Measurements from ENCODE around the gene FCSK.

Gene FCSK

DNA sequence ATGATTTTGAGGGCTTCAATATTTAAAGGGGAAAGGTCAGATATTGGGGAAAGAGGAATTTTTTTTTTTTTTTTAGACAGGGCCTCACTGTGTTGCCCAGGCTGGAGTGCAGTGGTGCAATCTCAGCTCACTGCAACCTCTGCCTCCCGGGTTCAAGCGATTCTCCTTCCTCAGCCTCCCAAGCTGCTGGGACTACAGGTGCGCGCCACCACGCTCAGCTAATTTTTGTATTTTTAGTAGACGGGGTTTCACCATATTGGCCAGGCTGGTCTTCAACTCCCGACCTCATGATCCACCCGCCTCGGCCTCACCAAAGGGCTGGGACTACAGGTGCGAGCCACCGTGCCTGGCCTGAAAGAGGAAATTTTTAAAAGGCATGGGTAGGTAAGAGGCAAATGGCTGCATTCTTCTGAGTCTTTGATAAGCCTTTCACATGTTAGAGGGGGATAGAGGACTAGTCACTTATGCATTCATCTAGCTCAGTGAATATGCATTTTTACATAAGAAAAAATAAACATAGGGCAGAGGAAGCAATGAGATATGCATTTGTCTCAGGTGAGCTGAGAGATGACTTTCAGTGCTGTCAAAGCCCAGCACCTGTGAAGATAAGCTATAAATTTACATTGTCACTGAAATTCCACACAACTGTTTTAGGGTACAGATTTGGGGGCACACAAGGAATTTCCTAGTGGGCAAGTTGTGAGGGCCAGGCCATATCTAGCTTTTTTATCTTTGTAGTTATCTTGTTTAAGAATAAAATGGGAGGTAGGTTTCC lies 1.1 kb upstream of the FCSK start:
- DNase-seq (ENCODE audit: low read depth in 1 of 2, low spot score in 1 of 2): no peak
- TF ChIP-seq JUND (IDR thresholded peaks at IDR 0.05; ENCODE audit: low read depth): no peak
- in situ Hi-C loops (cut with HindIII; ENCODE audit: low pct_unique_long_range_greater_than_20kb, low sequenced_read_pairs): no loop called here

DNA sequence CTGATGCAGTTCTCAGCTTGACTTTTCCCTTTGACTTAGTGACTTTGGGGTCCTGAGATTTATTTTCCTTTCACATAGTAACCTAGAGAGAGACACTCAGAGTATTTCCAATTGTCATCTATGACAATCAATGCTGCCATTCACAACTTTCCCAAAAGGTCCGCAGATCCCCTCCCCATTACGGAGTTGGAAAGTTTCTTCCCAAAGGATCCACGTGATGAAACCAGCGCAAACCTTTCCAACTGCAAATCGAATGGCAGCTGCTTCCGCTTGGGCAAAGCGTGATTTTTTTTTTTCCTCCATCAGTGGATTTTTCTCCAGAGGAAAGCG lies 538 bp upstream of the FCSK start:
- DNase-seq (ENCODE audit: low read depth in 1 of 2, low spot score in 1 of 2): no peak
- TF ChIP-seq JUND (IDR thresholded peaks at IDR 0.05; ENCODE audit: low read depth): no peak
- in situ Hi-C loops (cut with HindIII; ENCODE audit: low pct_unique_long_range_greater_than_20kb, low sequenced_read_pairs): no loop called here

DNA sequence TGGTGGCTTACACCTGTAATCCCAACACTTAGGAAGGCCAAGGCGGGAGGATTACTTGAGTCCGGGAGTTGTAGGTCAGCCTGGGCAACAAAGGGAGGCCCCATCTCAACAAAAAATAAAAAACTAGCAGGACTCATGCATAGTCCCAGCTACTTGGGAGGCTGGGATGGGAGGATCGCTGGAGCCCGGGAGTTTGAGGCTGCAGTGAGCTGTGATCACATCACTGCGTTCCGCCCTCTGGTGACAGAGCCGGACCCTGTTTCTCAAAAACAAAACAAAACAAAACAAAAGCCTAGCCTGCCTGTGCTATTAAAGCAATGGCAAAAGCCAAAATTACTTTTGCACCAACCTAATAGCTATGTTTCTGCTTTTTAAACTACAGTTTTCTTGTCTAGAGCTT lies 1.5 kb downstream of the FCSK start:
- no peak for DNase-seq (ENCODE audit: low read depth in 1 of 2, low spot score in 1 of 2)
- in situ Hi-C loops (cut with HindIII; ENCODE audit: low pct_unique_long_range_greater_than_20kb, low sequenced_read_pairs): no loop called here
- TF ChIP-seq JUND (IDR thresholded peaks at IDR 0.05; ENCODE audit: low read depth): no peak

DNA sequence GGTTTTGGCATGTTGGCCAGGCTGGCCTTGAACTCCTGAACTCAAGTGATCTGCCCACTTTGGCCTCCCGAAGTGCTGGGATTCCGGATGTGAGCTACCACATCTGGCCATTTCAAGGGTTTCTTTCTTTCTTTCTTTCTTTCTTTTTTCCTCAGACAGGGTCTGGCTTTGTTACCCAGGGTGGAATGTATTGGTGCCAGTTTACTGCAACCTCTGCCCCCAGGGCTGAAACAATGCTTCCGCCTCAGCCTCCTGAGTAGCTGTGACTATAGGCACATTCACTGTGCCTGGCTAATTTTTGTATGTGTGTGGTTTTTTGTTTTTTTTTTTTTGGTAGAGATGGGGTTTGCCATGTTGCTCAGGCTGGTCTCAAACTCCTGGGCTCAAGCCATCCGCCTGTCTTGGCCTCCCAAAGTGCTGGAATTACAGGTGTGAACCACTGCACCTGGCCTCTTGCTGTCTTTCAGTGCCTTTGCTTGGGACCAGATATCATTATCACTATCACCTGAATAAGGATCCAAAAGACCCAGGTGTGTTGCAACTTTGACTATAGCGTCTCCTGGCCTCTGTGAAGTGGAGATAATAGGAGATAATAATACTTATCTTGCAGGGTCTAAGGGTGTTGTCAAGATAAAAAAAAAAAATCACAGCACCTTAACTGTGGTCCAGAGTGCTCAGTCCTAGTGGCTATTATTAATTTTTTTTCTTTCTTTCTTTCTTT lies 3.2 kb downstream of the FCSK start:
- in situ Hi-C loops (cut with HindIII; ENCODE audit: low pct_unique_long_range_greater_than_20kb, low sequenced_read_pairs): no loop called here
- TF ChIP-seq JUND (IDR thresholded peaks at IDR 0.05; ENCODE audit: low read depth): no peak

DNA sequence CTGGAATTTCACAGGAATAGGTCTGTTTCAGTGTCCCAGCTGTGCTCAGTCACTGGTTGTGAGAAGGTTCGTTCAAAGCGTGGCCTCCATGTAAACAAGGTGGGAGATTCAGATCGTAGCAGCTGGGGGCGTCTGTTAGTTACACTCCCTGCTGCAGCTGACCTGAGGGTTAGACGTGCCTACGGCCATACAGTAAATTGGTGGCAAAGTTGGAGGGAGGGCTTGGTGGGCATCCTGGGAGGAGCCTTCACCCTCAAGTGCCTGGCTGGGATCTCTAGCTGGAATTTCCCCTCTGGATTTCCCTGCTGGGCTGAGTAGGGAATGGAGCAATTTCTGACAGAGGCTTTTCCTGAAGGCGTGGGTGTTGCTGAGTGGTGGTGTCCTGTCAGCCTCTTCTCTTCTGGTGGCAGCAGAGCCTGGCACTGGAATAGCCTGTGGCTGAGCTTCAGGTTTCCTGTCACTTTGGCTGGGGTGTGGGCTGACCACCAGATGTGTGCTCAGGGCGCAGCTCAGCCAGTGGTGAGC lies 6.4 kb downstream of the FCSK start:
- no peak for DNase-seq (ENCODE audit: low read depth in 1 of 2, low spot score in 1 of 2)
- no peak for TF ChIP-seq JUND (IDR thresholded peaks at IDR 0.05; ENCODE audit: low read depth)
- in situ Hi-C loops (cut with HindIII; ENCODE audit: low pct_unique_long_range_greater_than_20kb, low sequenced_read_pairs): no loop called here

More for the DNA sequence above, 3.2 kb downstream of the FCSK start:
- DNase-seq (ENCODE audit: low read depth in 1 of 2, low spot score in 1 of 2): no peak

DNA sequence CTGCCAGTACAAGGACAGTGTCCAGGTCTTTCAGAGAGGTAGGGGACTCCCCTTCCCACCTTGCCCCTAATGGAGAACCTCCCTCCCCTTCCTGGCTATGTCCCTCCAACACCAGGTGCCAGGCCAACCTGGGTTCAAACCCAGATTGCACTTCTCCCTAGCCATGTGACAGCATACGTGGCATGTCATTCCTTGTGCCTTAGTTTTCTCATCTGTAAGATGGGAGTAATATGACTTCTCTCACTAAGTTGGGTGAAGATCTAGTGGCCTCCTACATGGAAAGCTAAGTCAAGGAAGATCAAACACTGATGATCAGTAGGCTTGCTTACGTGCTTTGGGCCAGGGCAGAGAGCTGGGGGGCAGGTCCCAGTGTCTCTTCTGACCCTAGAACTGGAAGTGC lies 8.8 kb downstream of the FCSK start:
- no peak for DNase-seq (ENCODE audit: low read depth in 1 of 2, low spot score in 1 of 2)
- no peak for TF ChIP-seq JUND (IDR thresholded peaks at IDR 0.05; ENCODE audit: low read depth)
- in situ Hi-C loops (cut with HindIII; ENCODE audit: low pct_unique_long_range_greater_than_20kb, low sequenced_read_pairs): no loop called here

DNA sequence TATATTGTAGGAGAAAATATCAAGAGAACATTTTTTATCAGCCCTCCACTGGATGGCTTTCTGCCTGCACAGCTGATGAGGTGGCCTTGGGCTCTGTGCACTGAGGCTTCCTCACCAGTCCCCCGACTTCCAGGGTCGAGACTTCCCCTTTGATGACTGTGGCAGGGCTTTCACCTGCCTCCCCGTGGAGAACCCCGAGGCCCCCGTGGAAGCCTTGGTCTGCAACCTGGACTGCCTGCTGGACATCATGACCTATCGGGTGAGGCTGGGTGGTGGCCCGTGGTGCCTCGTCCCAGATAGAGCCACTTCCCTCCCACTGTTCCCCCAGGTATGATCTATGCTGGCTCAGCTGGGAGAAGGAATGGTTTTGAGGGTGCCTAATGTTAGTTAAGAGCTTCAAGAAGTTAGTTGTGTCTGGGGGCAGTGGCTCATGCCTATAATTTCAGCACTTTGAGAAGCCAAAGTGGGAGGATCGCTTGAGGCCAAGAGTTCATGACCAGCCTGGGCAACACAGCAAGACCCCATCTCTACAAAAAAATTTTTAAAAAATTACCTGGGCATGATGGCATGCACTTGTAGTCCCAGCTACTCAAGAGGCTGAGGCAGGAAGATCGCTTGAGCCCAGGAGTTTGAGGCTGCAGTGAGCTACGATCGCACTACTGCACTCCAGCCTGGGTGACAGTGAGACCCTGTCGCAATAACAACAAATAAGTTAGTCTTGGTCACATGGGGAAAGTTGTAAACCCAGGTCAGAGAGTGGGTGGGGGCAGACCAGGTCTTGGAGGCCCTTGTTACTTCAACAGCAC lies 11.8 kb downstream of the FCSK start:
- no peak for TF ChIP-seq JUND (IDR thresholded peaks at IDR 0.05; ENCODE audit: low read depth)
- DNase-seq (ENCODE audit: low read depth in 1 of 2, low spot score in 1 of 2): no peak
- in situ Hi-C loops (cut with HindIII; ENCODE audit: low pct_unique_long_range_greater_than_20kb, low sequenced_read_pairs): no loop called here

DNA sequence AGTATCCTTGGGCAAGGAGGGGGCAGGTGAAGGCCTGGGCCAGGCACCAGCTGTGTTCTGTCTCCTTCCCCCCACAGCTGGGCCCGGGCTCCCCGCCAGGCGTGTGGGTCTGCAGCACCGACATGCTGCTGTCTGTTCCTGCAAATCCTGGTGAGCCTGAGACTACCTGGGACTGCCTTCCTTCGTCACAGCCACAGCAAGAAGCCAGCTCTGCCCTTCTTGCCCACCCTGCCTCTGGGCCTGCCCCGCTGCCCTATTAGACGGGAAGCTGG lies 12.3 kb downstream of the FCSK start:
- no peak for TF ChIP-seq JUND (IDR thresholded peaks at IDR 0.05; ENCODE audit: low read depth)
- no peak for DNase-seq (ENCODE audit: low read depth in 1 of 2, low spot score in 1 of 2)
- in situ Hi-C loops (cut with HindIII; ENCODE audit: low pct_unique_long_range_greater_than_20kb, low sequenced_read_pairs): no loop called here

DNA sequence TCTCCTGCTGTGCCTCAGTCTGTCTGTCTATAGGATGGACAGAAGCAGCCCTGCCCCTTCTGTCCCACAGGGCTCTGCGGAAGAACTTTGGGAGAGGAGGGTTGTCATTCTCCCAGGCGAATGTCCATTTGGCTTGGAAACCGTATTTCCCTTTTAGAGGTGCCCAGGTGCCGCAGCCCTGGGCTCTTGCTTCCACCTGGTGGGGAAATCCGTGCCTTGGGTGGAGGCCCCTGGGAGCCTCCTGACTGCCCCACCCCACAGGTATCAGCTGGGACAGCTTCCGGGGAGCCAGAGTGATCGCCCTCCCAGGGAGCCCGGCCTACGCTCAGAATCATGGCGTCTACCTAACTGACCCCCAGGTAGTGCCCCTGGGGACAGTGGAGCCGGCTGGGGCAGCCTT lies 12.7 kb downstream of the FCSK start:
- no peak for TF ChIP-seq JUND (IDR thresholded peaks at IDR 0.05; ENCODE audit: low read depth)
- in situ Hi-C loops (cut with HindIII; ENCODE audit: low pct_unique_long_range_greater_than_20kb, low sequenced_read_pairs): no loop called here
- no peak for DNase-seq (ENCODE audit: low read depth in 1 of 2, low spot score in 1 of 2)

DNA sequence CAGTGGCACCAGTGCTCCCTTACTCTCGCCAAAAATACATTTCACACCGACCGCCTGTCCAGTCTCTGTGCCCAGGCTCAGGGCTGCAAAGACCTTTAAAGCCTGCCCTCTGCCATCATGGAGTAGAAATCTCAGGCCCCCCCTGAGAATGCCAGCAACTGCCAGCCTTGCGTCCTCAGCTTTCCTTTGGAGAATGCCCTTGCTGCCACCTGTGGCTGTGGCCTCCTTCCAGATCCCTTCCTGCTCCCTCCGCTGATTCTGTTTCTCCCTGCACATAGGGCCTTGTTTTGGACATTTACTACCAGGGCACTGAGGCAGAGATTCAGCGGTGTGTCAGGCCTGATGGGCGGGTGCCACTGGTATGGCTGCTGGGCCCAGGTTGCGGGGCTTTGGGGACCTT lies 13.2 kb downstream of the FCSK start:
- in situ Hi-C loops (cut with HindIII; ENCODE audit: low pct_unique_long_range_greater_than_20kb, low sequenced_read_pairs): no loop called here
- no peak for TF ChIP-seq JUND (IDR thresholded peaks at IDR 0.05; ENCODE audit: low read depth)
- DNase-seq (ENCODE audit: low read depth in 1 of 2, low spot score in 1 of 2): no peak

DNA sequence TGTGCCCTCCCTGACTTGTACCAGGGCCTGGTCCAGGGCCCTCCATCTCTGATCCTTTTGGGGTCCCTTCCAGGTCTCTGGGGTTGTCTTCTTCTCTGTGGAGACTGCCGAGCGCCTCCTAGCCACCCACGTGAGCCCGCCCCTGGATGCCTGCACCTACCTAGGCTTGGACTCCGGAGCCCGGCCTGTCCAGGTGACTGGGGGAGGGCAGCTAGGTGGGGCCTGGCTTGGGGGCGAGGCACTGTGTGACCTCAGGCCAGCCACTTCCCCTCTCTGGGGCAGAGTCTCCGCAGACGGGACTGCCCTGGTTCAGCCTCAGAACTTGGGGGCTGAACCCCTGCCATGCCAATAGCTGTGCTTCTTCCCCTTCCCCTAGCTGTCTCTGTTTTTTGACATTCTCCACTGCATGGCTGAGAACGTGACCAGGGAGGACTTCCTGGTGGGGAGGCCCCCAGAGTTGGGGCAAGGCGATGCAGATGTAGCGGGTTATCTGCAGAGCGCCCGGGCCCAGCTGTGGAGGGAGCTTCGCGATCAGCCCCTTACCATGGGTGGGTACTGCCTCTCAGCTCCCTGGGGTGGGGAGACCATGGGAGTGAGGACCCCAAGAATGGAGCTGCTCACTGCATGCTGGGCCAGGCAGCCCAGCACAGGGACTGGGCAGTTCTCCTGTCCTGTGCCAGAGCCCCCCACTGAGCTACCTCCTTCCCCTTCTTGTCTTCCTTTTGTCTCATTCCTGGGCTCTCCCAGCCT lies 14.6 kb downstream of the FCSK start:
- in situ Hi-C loops (cut with HindIII; ENCODE audit: low pct_unique_long_range_greater_than_20kb, low sequenced_read_pairs): no loop called here
- TF ChIP-seq JUND (IDR thresholded peaks at IDR 0.05; ENCODE audit: low read depth): no peak
- DNase-seq (ENCODE audit: low read depth in 1 of 2, low spot score in 1 of 2): no peak

DNA sequence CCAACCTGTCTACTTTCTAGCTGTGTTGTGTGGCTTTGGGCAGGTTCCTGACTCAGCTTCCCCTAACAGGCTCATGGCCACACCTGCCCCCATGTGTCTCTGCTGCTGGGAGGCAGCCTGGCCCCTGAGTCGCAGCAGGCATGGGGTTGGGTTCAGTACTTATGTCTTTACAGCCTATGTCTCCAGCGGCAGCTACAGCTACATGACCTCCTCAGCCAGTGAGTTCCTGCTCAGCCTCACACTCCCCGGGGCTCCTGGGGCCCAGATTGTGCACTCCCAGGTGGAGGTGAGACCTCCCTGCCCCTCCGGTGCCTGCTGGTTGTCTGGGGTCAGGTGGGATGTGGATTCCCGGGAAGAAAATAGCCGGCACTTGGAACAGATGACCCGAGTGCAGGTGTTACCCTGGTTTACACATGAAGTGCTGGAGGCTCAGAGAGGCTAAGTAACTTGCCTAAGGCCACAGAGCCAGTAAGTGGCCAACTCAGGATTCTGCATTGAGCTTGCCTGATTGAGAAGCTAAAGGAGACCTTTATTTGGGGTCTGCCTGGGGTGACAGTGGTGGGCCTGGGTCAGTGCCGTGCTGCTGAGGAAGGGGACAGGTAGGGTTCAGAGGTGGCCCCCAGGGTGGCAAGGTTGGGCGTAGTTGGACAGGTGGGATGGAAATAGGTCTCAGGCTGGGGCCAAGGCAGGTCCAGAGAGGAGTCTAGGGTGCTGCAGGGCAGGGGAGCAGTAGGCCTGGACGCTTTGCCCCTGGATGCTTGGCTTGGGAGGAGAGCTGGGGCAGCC lies 15.9 kb downstream of the FCSK start:
- TF ChIP-seq JUND (IDR thresholded peaks at IDR 0.05; ENCODE audit: low read depth): no peak
- in situ Hi-C loops (cut with HindIII; ENCODE audit: low pct_unique_long_range_greater_than_20kb, low sequenced_read_pairs): no loop called here
- DNase-seq (ENCODE audit: low read depth in 1 of 2, low spot score in 1 of 2): no peak
